Measurements from ENCODE around the gene SYNGR2. TPM values are rescaled to one million over a fixed set of nuclear protein-coding genes. Genes with fewer than 3 reads are reported as not detected.
A peak's percentile ranks its signal among the peaks of the same experiment; 100 is the strongest.
"Not testable (repeated sequence)": the region's sequence is repeated elsewhere in the genome, so short reads cannot be mapped to it uniquely, and the experiment has no call there.

SYNGR2 gene
- total RNA-seq, 2 donors from 2014 or later = 133 to 284 TPM

- no peak overlapping the region for H3K27ac ChIP-seq
- no peaks in the 10 kb centered on the region for H3K36me3 ChIP-seq
- TF ChIP-seq POLR2A (IDR thresholded peaks at IDR 0.05) = no peak
- TF ChIP-seq POLR2AphosphoS5 (IDR thresholded peaks at IDR 0.05) = no peak
- no peak for TF ChIP-seq CTCF (IDR thresholded peaks at IDR 0.05)
- H3K4me1 ChIP-seq (replicated peaks) = no peaks in the 10 kb centered on the region
- no peak overlapping the region for H3K4me3 ChIP-seq
- intact Hi-C loops (cut with DNase I) = no loop called here
- no peaks in the 10 kb centered on the region for H3K27me3 ChIP-seq (replicated peaks; ENCODE audit: insufficient read depth)
- no peaks in the 10 kb centered on the region for H3K9me3 ChIP-seq
- DNase-seq (ENCODE audit: low spot score) = no peak
- 79% methylated on average over 26 of the region's 26 CpGs for WGBS
Measured at GRCh38 chr17:78137392-78138203, 30.8 kb upstream of the SYNGR2 start.

- WGBS = 90% methylated on average over 17 of the region's 17 CpGs
- Histone ChIP-seq H3K36me3 (no peaks in the 10 kb centered on the region), H3K9me3 (no peaks in the 10 kb centered on the region), H3K4me1 (replicated peaks) (no peaks in the 10 kb centered on the region), H3K27ac (no peak overlapping the region), H3K4me3 (no peak overlapping the region), H3K27me3 (replicated peaks; ENCODE audit: insufficient read depth) (no peaks in the 10 kb centered on the region)
- intact Hi-C loops (cut with DNase I) = no loop called here
- DNase-seq (ENCODE audit: low spot score) = no peak
- TF ChIP-seq POLR2A (IDR thresholded peaks at IDR 0.05) = no peak
- TF ChIP-seq POLR2AphosphoS5 (IDR thresholded peaks at IDR 0.05) = no peak
- TF ChIP-seq CTCF (IDR thresholded peaks at IDR 0.05) = no peak
Measured at GRCh38 chr17:78138204-78139060, 29.9 kb upstream of the SYNGR2 start.

- H3K4me3 ChIP-seq; H3K27me3 ChIP-seq (replicated peaks; ENCODE audit: insufficient read depth); H3K36me3 ChIP-seq; H3K4me1 ChIP-seq (replicated peaks); H3K9me3 ChIP-seq; H3K27ac ChIP-seq; intact Hi-C loops (cut with DNase I); DNase-seq (ENCODE audit: low spot score): not testable (repeated sequence)
- WGBS = 88% methylated on average over 12 of the region's 12 CpGs
Measured at GRCh38 chr17:78139861-78140168, 28.6 kb upstream of the SYNGR2 start.

GRCh38 chr17:78140169-78141051 is 28.0 kb upstream of the SYNGR2 start:
- Histone ChIP-seq H3K36me3 (no peaks in the 10 kb centered on the region), H3K4me1 (replicated peaks) (no peaks in the 10 kb centered on the region), H3K9me3 (no peaks in the 10 kb centered on the region), H3K4me3 (no peak overlapping the region), H3K27ac (no peak overlapping the region), H3K27me3 (replicated peaks; ENCODE audit: insufficient read depth) (no peaks in the 10 kb centered on the region)
- peak; percentile 91 for DNase-seq (ENCODE audit: low spot score)
- WGBS = 23% methylated on average over 58 of the region's 58 CpGs
- TF ChIP-seq POLR2A (IDR thresholded peaks at IDR 0.05) (peak; percentile 82), POLR2AphosphoS5 (IDR thresholded peaks at IDR 0.05) (peak; percentile 29), CTCF (IDR thresholded peaks at IDR 0.05) (no peak)
- intact Hi-C loops (cut with DNase I) = no loop called here

All from prostate gland (tissue), 2 donors.